Muscle layer of duodenum (tissue), 2 donors: ENCODE data around the gene SREK1.
"Not testable (repeated sequence)": the region's sequence is repeated elsewhere in the genome, so short reads cannot be mapped to it uniquely, and the experiment has no call there.

ENCODE experiments used
- H3K27ac ChIP-seq: one replicate; pipeline ENCODE4 v1.7.0; 2013; ENCODE audit warnings: mild to moderate bottlenecking, low read length
- H3K27me3 ChIP-seq: one replicate; pipeline ENCODE4 v1.7.0; 2013; ENCODE audit warnings: low read depth, mild to moderate bottlenecking, control low read depth, low read length
- H3K36me3 ChIP-seq, 2 donors: one replicate each; pipeline ENCODE4 v1.7.0; 2013; ENCODE audit warnings: low read length in 2 of 2, control low read depth in 1 of 2, mild to moderate bottlenecking in 1 of 2; ENCODE audit not compliant: insufficient read depth in 2 of 2, control insufficient read depth in 1 of 2
- H3K4me1 ChIP-seq, 2 donors: one replicate each; pipeline ENCODE4 v1.7.0; 2013; ENCODE audit warnings: low read length in 2 of 2, mild to moderate bottlenecking in 2 of 2, control low read depth in 1 of 2, moderate library complexity in 1 of 2; ENCODE audit not compliant: insufficient read depth in 2 of 2, control insufficient read depth in 1 of 2
- H3K4me3 ChIP-seq, 2 donors: one replicate each; pipeline ENCODE4 v1.7.0; 2013; ENCODE audit warnings: low read length in 2 of 2, low read depth in 1 of 2, mild to moderate bottlenecking in 1 of 2
- H3K9me3 ChIP-seq, 2 donors: one replicate each; pipeline ENCODE4 v1.7.0; 2013; ENCODE audit warnings: low read length in 2 of 2, control low read depth in 1 of 2, mild to moderate bottlenecking in 1 of 2; ENCODE audit not compliant: control insufficient read depth in 1 of 2
- donor health status: healthy.

The SREK1 gene

DNA sequence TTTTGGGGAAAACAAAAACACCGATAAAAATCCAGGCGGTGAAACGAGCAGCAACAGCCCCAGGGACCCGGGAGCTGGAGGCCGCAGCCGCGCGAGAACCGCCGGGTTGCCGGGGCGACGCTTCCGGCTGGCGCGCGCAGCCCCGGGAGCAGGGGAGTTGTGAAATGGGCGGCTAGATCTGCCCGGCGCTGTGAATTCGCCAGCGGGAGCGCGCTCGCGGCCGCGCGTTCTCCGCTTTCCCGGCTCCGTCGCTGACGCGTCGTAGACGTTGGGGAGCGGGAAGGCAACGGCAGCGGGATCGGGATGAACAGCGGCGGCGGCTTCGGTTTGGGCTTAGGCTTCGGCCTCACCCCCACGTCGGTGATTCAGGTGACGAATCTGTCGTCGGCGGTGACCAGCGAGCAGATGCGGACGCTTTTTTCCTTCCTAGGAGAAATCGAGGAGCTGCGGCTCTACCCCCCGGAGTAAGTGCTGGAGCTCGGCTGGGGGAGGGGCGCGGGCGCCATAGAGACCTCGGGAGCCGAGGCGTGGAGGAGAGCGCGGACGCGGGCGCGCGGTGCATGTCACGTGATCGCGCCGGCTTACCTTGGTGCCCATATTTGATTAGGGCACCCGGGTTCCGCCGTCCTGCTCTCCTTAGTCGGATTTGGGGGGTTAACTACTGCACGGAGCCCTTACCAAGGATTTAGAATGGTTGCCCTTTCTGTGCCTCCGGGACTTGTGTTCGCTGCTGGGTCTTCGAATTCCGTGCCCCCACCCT lies at the start of gene SREK1:
SREK1 (plus strand) TSS at position 227 of the 760 bp plus-strand sequence; CDS start at position 304, 77 bp downstream.
- Histone ChIP-seq H3K27me3 (no peaks in the 10 kb centered on the region), H3K9me3 (no peaks in the 10 kb centered on the region), H3K27ac (peak within 1 kb of the TSS; percentile 98), H3K4me3 (peak within 1 kb of the TSS; percentile 69 to 100), H3K36me3 (no peaks in the 10 kb centered on the region), H3K4me1 (peaks cover 10 to 24% of the 10 kb centered on the region in 2 donors)

GRCh38 chr5:66100851-66101250 lies 43.2 kb upstream of the SREK1 start:
- Histone ChIP-seq H3K27ac (no peak overlapping the region), H3K4me3 (no peak overlapping the region), H3K36me3 (no peaks in the 10 kb centered on the region), H3K4me1 (no peaks in the 10 kb centered on the region), H3K27me3 (no peaks in the 10 kb centered on the region), H3K9me3 (peaks cover 4 to 11% of the 10 kb centered on the region in 2 donors)

DNA sequence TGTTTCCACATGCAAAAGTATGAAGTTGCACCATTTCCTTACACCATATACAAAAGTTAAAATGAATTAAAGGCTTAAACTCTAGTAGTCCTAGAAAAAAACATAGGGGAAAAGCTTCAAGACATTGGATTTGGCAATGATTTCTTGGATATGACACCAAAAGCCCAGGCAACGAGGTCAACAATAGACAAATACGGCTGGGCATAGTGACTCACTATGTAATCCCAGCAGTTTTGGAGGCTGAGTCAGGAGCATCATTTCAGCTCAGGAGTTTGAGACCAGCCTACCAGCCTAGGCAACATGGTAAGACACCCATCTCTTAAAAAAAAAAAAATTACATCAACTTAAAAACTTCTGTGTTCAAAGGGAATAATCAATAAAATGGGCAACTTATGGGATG lies 30.9 kb upstream of the SREK1 start:
- Histone ChIP-seq H3K27me3 (no peaks in the 10 kb centered on the region), H3K4me3 (no peak overlapping the region), H3K9me3 (peaks cover 0 to 21% of the 10 kb centered on the region in 2 donors), H3K4me1 (no peaks in the 10 kb centered on the region), H3K27ac (no peak overlapping the region), H3K36me3 (no peaks in the 10 kb centered on the region)

- Histone ChIP-seq H3K9me3 (peaks cover 0 to 5% of the 10 kb centered on the region in 2 donors), H3K27me3 (no peaks in the 10 kb centered on the region), H3K4me3 (no peak overlapping the region), H3K27ac (no peak overlapping the region), H3K36me3 (no peaks in the 10 kb centered on the region), H3K4me1 (no peaks in the 10 kb centered on the region)
These were observed 25.8 kb upstream of the SREK1 start for GRCh38 chr5:66118304-66118703.

GRCh38 chr5:66122379-66123034 lies 21.6 kb upstream of the SREK1 start:
- Histone ChIP-seq H3K27ac (no peak overlapping the region), H3K9me3 (no peaks in the 10 kb centered on the region), H3K36me3 (no peaks in the 10 kb centered on the region), H3K27me3 (no peaks in the 10 kb centered on the region), H3K4me1 (no peaks in the 10 kb centered on the region), H3K4me3 (no peak overlapping the region)

- no peaks in the 10 kb centered on the region for H3K36me3 ChIP-seq
- no peaks in the 10 kb centered on the region for H3K4me1 ChIP-seq
- no peaks in the 10 kb centered on the region for H3K27me3 ChIP-seq
- no peak overlapping the region for H3K4me3 ChIP-seq
- no peak overlapping the region for H3K27ac ChIP-seq
- H3K9me3 ChIP-seq, result peaks cover 0 to 3% of the 10 kb centered on the region in 2 donors
These were observed 15.0 kb upstream of the SREK1 start for GRCh38 chr5:66129144-66129543.

GRCh38 chr5:66130493-66130892 lies 13.6 kb upstream of the SREK1 start:
- Histone ChIP-seq H3K4me3 (no peak overlapping the region), H3K4me1 (no peaks in the 10 kb centered on the region), H3K9me3 (peaks cover 0 to 3% of the 10 kb centered on the region in 2 donors), H3K27me3 (no peaks in the 10 kb centered on the region), H3K27ac (no peak overlapping the region), H3K36me3 (no peaks in the 10 kb centered on the region)

DNA sequence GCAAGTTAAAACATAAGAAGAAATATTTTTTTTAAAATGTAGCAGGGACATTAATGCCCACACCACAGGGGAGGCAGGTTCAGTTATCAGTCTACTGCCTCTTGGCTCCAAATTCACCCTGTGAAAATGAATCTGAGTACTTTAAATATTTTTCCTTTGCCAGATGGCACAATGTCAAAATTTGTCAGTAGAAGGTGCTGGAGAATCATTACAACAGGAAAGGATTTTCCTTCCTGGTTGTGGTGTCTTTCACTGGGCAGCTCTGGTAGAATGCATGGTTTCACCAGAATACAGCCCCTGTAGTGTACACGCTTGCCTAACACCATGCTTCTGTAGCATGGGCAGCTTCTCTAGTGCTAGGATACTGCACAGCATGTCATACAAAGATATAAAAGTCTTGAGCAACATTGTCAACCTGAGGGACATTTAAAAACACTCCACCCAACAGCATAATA lies 9.7 kb upstream of the SREK1 start:
- H3K4me3 ChIP-seq, result no peak overlapping the region
- H3K27me3 ChIP-seq, result no peaks in the 10 kb centered on the region
- H3K4me1 ChIP-seq, result no peaks in the 10 kb centered on the region
- H3K27ac ChIP-seq, result no peak overlapping the region
- no peaks in the 10 kb centered on the region for H3K36me3 ChIP-seq
- peaks cover 0 to 3% of the 10 kb centered on the region in 2 donors for H3K9me3 ChIP-seq

- H3K27ac ChIP-seq, result no peak overlapping the region
- no peaks in the 10 kb centered on the region for H3K4me1 ChIP-seq
- H3K36me3 ChIP-seq, result no peaks in the 10 kb centered on the region
- no peak overlapping the region for H3K4me3 ChIP-seq
- no peaks in the 10 kb centered on the region for H3K27me3 ChIP-seq
- no peaks in the 10 kb centered on the region for H3K9me3 ChIP-seq
These were observed 8.0 kb upstream of the SREK1 start for GRCh38 chr5:66136053-66136452.

DNA sequence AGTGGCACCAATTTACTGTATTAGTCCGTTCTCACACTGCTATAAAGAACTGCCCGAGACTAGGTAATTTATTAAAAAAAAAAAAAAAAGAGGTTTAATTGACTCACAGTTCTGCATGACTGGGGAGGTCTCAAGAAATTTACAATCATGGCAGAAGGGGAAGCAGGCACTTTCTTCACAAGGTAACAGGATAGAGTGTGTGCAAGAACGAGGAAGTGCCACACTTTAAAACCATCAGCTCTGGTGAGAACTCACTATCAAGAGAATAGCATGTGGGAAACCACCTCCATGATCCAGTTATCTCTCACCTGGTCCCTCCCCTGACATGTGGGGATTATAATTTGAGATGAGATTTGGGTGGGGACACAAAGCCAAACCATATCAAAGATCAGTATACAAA lies 7.2 kb upstream of the SREK1 start:
- not testable (repeated sequence) for H3K9me3 ChIP-seq, H3K27me3 ChIP-seq, H3K27ac ChIP-seq, H3K4me1 ChIP-seq, H3K4me3 ChIP-seq, H3K36me3 ChIP-seq

DNA sequence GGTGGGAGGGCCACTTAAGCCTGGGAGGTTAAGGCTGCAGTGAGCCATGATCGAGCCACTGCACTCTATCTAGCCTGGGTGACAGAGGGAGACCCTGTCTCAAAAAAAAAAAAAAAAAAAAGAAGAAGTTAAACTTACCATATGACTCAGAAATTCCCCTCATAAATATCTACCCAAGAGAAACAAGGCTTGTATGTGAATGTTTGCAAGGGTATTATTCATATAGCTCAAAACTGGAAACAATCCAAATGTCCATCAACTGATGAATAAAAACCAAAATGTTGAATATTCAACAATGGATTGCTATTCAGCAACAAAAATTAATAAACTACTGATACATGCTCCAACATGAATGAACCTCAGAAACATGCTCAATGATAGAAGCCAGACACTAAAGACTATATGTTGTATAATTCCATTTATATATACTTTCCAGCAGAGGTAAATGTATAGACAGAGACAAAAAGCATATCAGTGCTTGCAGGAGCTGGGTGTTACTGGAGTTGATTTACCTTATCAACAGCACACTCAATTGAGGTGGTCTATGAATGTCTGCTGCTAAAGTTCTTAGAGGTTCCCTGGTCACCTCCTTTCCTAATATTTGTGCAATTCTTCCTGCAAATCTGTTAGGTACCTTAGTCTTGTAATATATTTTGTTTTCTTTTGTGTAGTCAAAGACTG lies 5.3 kb upstream of the SREK1 start:
- H3K4me3 ChIP-seq, result no peak overlapping the region
- no peaks in the 10 kb centered on the region for H3K27me3 ChIP-seq
- no peak overlapping the region for H3K27ac ChIP-seq
- no peaks in the 10 kb centered on the region for H3K9me3 ChIP-seq
- H3K4me1 ChIP-seq, result peaks cover 5% of the 10 kb centered on the region in 2 donors
- no peaks in the 10 kb centered on the region for H3K36me3 ChIP-seq
